Heart right ventricle (tissue), 16 donors: ENCODE results near the gene DMBX1. TPM values are rescaled to one million over a fixed set of nuclear protein-coding genes. Genes with fewer than 3 reads are reported as not detected.

Source experiments
- ATAC-seq, 8 donors: fragments of 200-7000 bp; cut with Tn5 transposase; one replicate each; pipeline ENCODE4 v1.9.1; 2020; ENCODE audit warnings: mild to moderate bottlenecking in 8 of 8, moderate library complexity in 8 of 8, moderate number of reproducible peaks in 1 of 8
- DNase-seq, 2 donors: peaks; one replicate each; pipeline ENCODE4 v3.0.0-alpha.2; 2020
- H3K27ac ChIP-seq, 10 donors: fragments of 200-600 bp; sonication (generic) in 2 of 10; one replicate each; pipeline versions ENCODE4 v1.5.0 to v1.8.0; 2020 to 2022; ENCODE audit warnings: mild to moderate bottlenecking in 3 of 10
- H3K27me3 ChIP-seq, 7 donors: fragments of 200-600 bp; one replicate each; pipeline ENCODE4 v1.8.0; 2021 to 2022; ENCODE audit warnings: mild to moderate bottlenecking in 2 of 7
- H3K36me3 ChIP-seq, 9 donors: fragments of 200-600 bp; sonication (generic) in 1 of 9; one replicate each; pipeline versions ENCODE4 v1.5.0 to v1.8.0; 2020 to 2022; ENCODE audit warnings: mild to moderate bottlenecking in 2 of 9
- H3K4me1 ChIP-seq, 9 donors: fragments of 200-600 bp; sonication (generic) in 1 of 9; one replicate each; pipeline versions ENCODE4 v1.5.0 to v1.8.0; 2020 to 2022; ENCODE audit warnings: mild to moderate bottlenecking in 4 of 9
- H3K4me3 ChIP-seq, 10 donors: fragments of 200-600 bp; sonication (generic) in 2 of 10; one replicate each; pipeline versions ENCODE4 v1.5.0 to v1.8.0; 2020 to 2022; ENCODE audit warnings: mild to moderate bottlenecking in 7 of 10, moderate library complexity in 2 of 10
- H3K9me3 ChIP-seq, 11 donors: fragments of 200-600 bp in 10 of 11; sonication (generic) in 2 of 11; one replicate each; pipeline versions ENCODE4 v1.5.0 to v1.8.0; 2013 to 2022; ENCODE audit warnings: mild to moderate bottlenecking in 2 of 11, control low read depth in 1 of 11, moderate library complexity in 1 of 11
- WGBS, 2 donors: extraction: QIAGEN DNeasy Blood & Tissue Kit; methylation state at CpG; one replicate each; pipeline ENCODE4 v1.1.7; 2013; ENCODE audit warnings: inconsistent platforms in 1 of 2; 5-methylcytosine and 5-hydroxymethylcytosine counted together
- intact Hi-C, 10 donors: fragments of 100-400 bp; cut with DNase I; formaldehyde crosslinking; loops; one replicate each; pipeline versions ENCODE4 v1.11.1 to v1.14.2; 2022
- polyA plus RNA-seq, 2 donors: library from polyadenylated mRNA; stranded (reverse); fragments of 200-250 nt; gene quantifications; one replicate each; pipeline ENCODE4 v1.2.3, GENCODE V29; 2013
- total RNA-seq, 10 donors: library from RNA; stranded (reverse); fragmentation: NEBNext Ultra II Directional in 3 of 10; extraction: Animal tissue kit (Norgen Biotek cat#: 25700) in 3 of 10; gene quantifications; one replicate each; pipeline versions ENCODE4 v1.2.1 to v1.2.4, GENCODE V29; 2021 to 2023
- TF ChIP-seq, protein P1 (sequence below), 9 donors: fragments of 200-600 bp; sonication (generic) in 2 of 9; IDR thresholded peaks; one replicate each; pipeline versions ENCODE4 v1.5.0 to v1.8.0; 2021 to 2022; ENCODE audit warnings: antibody characterized with exemption in 9 of 9, mild to moderate bottlenecking in 5 of 9, moderate library complexity in 1 of 9
- donor health status: Arrhythmogenic right ventricular cardiomyopathy.
- donor health status: ischemic (EF 13 %, LVEDD 7.1; RV severe dilation, severe dysfunction).
- donor health status: healthy with polysubstance abuse.
- donor health status: DM: no; HTN: yes; CAD: no.
- donor health status: DM: no; HTN: no; CAD: no.
- donor health status: ischemic (EF 25% LVEDD 6.9; RV normal size, moderate dysfunction).
- donor health status: ischemic (EF 25% LVEDD 5.7; RV mildly dilated, moderate dysfunction).
- donor health status: healthy.
- donor health status: DM: yes; HTN: yes; CAD: no.
- donor health status: Ischemic cardiomyopathy.
- donor health status: ischemic (EF 35%, LVEDD 5.7; RV mildly dilated, moderate dysfunction).
- donor health status: nonischemic (EF 11% LVEDD 7.7; RV severe dilation, severe dysfunction).
- donor health status: DM: yes; HTN: yes; CAD: no.
- donor health status: PGD.
- donor health status: ischemic (EF 29% LVEDD 5.4; RV normal size, mild dysfunction).
- donor health status: nonischemic (EF 23%, LVEDD 6.1; RV moderate dilation, normal function).

DMBX1 gene
- total and polyA plus RNA-seq, 12 donors: not detected

DNA sequence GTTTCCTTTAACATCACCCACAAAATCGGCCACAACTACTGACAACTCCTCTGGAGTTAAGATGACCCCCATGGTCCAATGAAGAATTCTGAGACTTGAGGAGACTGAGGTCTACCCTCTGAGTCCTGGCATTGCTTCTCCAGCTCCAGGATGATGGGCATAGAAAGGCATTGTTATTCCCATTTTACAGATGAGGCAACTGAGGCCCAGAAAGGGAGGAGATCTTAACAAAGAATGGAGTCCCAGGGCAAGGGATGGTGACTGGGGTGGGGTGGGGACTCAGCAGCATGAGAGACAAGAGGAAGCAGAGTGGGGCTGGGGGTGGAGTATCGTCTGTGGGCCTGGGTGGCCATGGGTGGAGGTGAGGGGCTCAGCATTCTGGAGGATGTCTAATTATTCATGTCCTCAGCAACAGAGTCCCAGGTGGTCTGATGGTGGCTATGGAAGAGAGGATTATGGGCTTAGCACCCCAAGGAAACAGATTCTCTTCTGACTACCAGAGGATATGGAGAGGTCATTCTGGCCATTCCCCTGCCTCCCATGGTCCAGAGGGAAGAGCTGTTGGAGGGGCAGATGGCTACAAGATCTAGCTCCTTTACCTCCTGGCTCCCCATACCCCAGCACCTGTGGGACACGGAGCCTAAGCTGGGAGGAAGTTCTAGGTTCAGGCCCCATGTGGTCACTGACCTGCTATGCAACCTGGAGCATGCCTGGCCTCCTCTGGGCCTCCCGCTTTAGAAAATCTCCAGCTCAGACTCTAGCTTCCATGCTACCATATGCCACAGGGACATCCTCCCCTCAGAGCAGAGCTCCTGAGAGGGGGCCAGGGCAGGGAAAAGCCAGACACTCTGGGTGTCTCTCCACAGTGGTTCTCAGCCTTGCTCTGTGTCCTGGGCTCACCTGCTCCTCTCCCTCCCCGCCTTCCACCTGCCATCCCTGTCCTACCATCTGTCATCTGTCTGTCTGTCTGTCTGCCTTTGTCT is 37.4 kb upstream of the DMBX1 start:
- Histone ChIP-seq H3K27me3 (peaks cover 5 to 63% (median 49%) of the 10 kb centered on the region in 7 donors), H3K4me3 (no peak overlapping the region), H3K27ac (no peak overlapping the region), H3K9me3 (no peaks in the 10 kb centered on the region), H3K4me1 (peaks cover 0 to 16% (median 10%) of the 10 kb centered on the region in 9 donors), H3K36me3 (no peaks in the 10 kb centered on the region)
- intact Hi-C loops: no loop called here
- DNase-seq: no peak
- 70 to 74% methylated on average over 5 of the region's 5 CpGs for WGBS, 2 donors
- no peak for ATAC-seq
- TF ChIP-seq, protein P1, sequence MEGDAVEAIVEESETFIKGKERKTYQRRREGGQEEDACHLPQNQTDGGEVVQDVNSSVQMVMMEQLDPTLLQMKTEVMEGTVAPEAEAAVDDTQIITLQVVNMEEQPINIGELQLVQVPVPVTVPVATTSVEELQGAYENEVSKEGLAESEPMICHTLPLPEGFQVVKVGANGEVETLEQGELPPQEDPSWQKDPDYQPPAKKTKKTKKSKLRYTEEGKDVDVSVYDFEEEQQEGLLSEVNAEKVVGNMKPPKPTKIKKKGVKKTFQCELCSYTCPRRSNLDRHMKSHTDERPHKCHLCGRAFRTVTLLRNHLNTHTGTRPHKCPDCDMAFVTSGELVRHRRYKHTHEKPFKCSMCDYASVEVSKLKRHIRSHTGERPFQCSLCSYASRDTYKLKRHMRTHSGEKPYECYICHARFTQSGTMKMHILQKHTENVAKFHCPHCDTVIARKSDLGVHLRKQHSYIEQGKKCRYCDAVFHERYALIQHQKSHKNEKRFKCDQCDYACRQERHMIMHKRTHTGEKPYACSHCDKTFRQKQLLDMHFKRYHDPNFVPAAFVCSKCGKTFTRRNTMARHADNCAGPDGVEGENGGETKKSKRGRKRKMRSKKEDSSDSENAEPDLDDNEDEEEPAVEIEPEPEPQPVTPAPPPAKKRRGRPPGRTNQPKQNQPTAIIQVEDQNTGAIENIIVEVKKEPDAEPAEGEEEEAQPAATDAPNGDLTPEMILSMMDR (IDR thresholded peaks at IDR 0.05): no peak

DNA sequence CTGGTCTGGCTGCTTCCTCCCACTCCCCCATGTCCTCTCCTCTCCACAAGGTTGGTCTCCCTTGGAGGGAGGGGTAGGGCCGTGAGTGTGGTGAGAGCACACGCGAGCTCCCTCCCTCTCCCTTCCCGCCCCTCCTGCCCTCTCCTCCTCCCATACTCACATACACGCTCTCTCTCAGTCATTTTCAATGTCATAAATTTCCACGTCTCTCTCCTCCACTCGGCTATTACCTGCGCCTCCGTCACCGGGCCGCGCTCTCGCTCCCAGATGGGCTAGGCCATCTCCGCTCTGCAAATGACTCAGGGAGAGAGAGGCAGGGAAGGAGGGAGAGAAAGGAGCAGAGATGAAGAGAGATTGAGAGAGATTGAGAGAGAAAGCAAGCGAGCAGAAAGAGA is 36.7 kb upstream of the DMBX1 start:
- Histone ChIP-seq H3K36me3 (no peaks in the 10 kb centered on the region), H3K4me3 (no peak overlapping the region), H3K27ac (no peak overlapping the region), H3K27me3 (peaks cover 4 to 60% (median 47%) of the 10 kb centered on the region in 7 donors), H3K9me3 (no peaks in the 10 kb centered on the region), H3K4me1 (peaks cover 0 to 10% (median 7%) of the 10 kb centered on the region in 9 donors)
- WGBS, 2 donors: 57 to 64% methylated on average over 15 of the region's 15 CpGs
- TF ChIP-seq, protein P1 (IDR thresholded peaks at IDR 0.05): no peak
- no peak for ATAC-seq
- intact Hi-C loops: no loop called here
- no peak for DNase-seq

DNA sequence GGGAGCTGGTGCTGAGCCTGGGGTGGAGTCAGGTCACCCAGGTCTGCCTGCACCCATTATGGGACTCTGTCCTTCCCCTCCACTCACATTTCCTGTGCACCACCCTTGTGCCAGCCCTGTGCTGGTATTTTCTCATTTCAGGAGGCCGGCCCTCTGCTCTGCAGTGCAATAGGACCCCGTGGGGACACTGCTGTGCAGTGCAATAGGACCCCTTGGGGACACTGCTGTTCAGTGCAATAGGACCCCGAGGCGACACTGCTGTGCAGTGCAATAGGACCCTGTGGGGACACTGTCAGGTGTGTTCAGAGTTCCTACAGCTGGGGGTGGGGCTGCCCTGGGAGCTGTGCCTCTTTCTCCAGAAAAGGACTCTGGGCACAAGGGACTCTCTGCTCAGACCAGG is 36.2 kb upstream of the DMBX1 start:
- DNase-seq (no peak), ATAC-seq (no peak)
- peaks cover 0 to 5% (median 3%) of the 10 kb centered on the region in 9 donors for H3K4me1 ChIP-seq
- WGBS, 2 donors: 56 to 64% methylated on average over 4 of the region's 4 CpGs
- peaks cover 0 to 59% (median 45%) of the 10 kb centered on the region in 7 donors for H3K27me3 ChIP-seq
- intact Hi-C loops: no loop called here
- no peak overlapping the region for H3K4me3 ChIP-seq
- no peaks in the 10 kb centered on the region for H3K9me3 ChIP-seq
- no peaks in the 10 kb centered on the region for H3K36me3 ChIP-seq
- TF ChIP-seq, protein P1 (IDR thresholded peaks at IDR 0.05): no peak
- no peak overlapping the region for H3K27ac ChIP-seq

DNA sequence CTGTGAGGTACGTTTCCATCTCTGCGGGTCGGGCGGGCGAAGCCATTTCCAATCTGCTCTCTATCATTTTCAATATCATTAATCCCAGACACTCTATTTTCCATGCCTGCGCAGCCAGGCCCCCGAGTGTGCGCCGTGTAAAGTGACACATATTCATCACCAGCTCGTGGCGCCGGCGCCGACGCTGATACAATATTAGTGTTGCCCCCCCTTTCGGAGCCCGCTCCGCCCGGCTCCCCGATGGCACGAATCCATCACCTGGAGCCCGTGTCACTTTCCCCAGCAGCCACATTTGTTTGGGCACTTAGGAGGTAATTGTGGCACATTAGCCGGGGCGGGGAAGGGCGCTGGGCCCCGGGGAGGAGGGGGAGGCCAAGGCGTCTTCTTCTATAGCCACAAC is 33.7 kb upstream of the DMBX1 start:
- intact Hi-C loops: no loop called here
- H3K36me3 ChIP-seq: no peaks in the 10 kb centered on the region
- no peak overlapping the region for H3K4me3 ChIP-seq
- no peaks in the 10 kb centered on the region for H3K9me3 ChIP-seq
- TF ChIP-seq, protein P1 (IDR thresholded peaks at IDR 0.05): no peak
- ATAC-seq: no peak
- H3K27ac ChIP-seq: no peak overlapping the region
- WGBS, 2 donors: 90 to 91% methylated on average over 27 of the region's 27 CpGs
- no peak for DNase-seq
- H3K4me1 ChIP-seq: no peaks in the 10 kb centered on the region
- H3K27me3 ChIP-seq: peaks cover 0 to 56% (median 29%) of the 10 kb centered on the region in 7 donors
